Osteoblast (primary cell): Measurements from ENCODE around the gene PCSK5. TPM values are rescaled to one million over a fixed set of nuclear protein-coding genes. Genes with fewer than 3 reads are reported as not detected.
A peak's percentile ranks its signal among the peaks of the same experiment; 100 is the strongest.
"Not testable (repeated sequence)": the region's sequence is repeated elsewhere in the genome, so short reads cannot be mapped to it uniquely, and the experiment has no call there.

Source experiments
- DNase-seq: peaks from one replicate; pipeline ENCODE4 v3.0.0; 2011; ENCODE audit warnings: low spot score, mixed read lengths; ENCODE audit not compliant: insufficient read length; ENCODE audit errors: missing footprints
- H2AFZ ChIP-seq: 2 replicates; pipeline ENCODE4 v1.6.0; 2011; ENCODE audit warnings: mild to moderate bottlenecking, low read length
- H3K27ac ChIP-seq: 2 replicates; pipeline ENCODE4 v1.5.1; 2011; ENCODE audit warnings: mild to moderate bottlenecking, low read depth, low read length, moderate library complexity
- H3K27me3 ChIP-seq: 2 replicates; pipeline ENCODE4 v1.6.0; 2012; ENCODE audit warnings: mild to moderate bottlenecking, control low read depth, inconsistent platforms, low read length, moderate library complexity; ENCODE audit not compliant: insufficient read depth
- H3K36me3 ChIP-seq: 2 replicates; pipeline ENCODE4 v1.5.1; 2011; ENCODE audit warnings: mild to moderate bottlenecking, low read length, control low read depth, moderate library complexity; ENCODE audit not compliant: insufficient read depth
- H3K4me1 ChIP-seq: 2 replicates; pipeline ENCODE4 v1.5.1; 2011; ENCODE audit warnings: mild to moderate bottlenecking, low read length, control low read depth, moderate library complexity; ENCODE audit not compliant: insufficient read depth
- H3K4me2 ChIP-seq: 2 replicates; pipeline ENCODE4 v1.6.0; 2011; ENCODE audit warnings: mild to moderate bottlenecking, low read length; ENCODE audit not compliant: insufficient read depth
- H3K4me3 ChIP-seq: fragments of 200-600 bp; sonication (generic); 3 replicates; pipeline ENCODE4 v1.5.1; 2012; ENCODE audit warnings: mild to moderate bottlenecking, low read length, inconsistent platforms; ENCODE audit not compliant: insufficient read depth
- H3K79me2 ChIP-seq: 2 replicates; pipeline ENCODE4 v1.6.0; 2012; ENCODE audit warnings: mild to moderate bottlenecking, low read length, control low read depth, inconsistent platforms; ENCODE audit not compliant: insufficient read depth
- H3K9me3 ChIP-seq: 2 replicates; pipeline ENCODE4 v1.5.1; 2011; ENCODE audit warnings: low read depth, low read length, control low read depth
- H4K20me1 ChIP-seq: 2 replicates; pipeline ENCODE4 v1.6.0; 2012; ENCODE audit warnings: mild to moderate bottlenecking, low read length, control low read depth; ENCODE audit not compliant: insufficient read depth
- CTCF ChIP-seq: IDR thresholded peaks from 2 replicates; pipeline ENCODE4 v1.5.1; 2011; ENCODE audit warnings: mild to moderate bottlenecking, low read depth, low read length, moderate library complexity; ENCODE audit errors: extremely low read depth
- total RNA-seq: library from RNA; depleted of rRNA; stranded (reverse); fragments of >200 nt; gene quantifications from 2 replicates; pipeline ENCODE4 v1.2.3, GENCODE V29; 2012

PCSK5 gene
- total RNA-seq, 1 donor: 14.5 TPM

- no peaks in the 10 kb centered on the region for H3K27me3 ChIP-seq
- no peak for DNase-seq
- H3K36me3 ChIP-seq: no peaks in the 10 kb centered on the region
- H2AFZ ChIP-seq: no peak overlapping the region
- no peaks in the 10 kb centered on the region for H3K4me1 ChIP-seq
- H3K4me2 ChIP-seq: no peak overlapping the region
- no peak for TF ChIP-seq CTCF
- H3K4me3 ChIP-seq: no peak overlapping the region
- no peaks in the 10 kb centered on the region for H3K79me2 ChIP-seq
- no peak overlapping the region for H3K27ac ChIP-seq
- no peaks in the 10 kb centered on the region for H3K9me3 ChIP-seq
- H4K20me1 ChIP-seq: no peaks in the 10 kb centered on the region
These were observed 423.8 kb downstream of the PCSK5 start for GRCh38 chr9:76314321-76314720.

GRCh38 chr9:76316069-76316468 lies 425.6 kb downstream of the PCSK5 start:
- Histone ChIP-seq H4K20me1 (no peaks in the 10 kb centered on the region), H3K4me3 (no peak overlapping the region), H3K4me2 (no peak overlapping the region), H3K9me3 (no peaks in the 10 kb centered on the region), H2AFZ (no peak overlapping the region), H3K27me3 (no peaks in the 10 kb centered on the region), H3K79me2 (no peaks in the 10 kb centered on the region), H3K36me3 (no peaks in the 10 kb centered on the region), H3K27ac (no peak overlapping the region), H3K4me1 (no peaks in the 10 kb centered on the region)
- no peak for TF ChIP-seq CTCF
- DNase-seq: no peak

GRCh38 chr9:76319466-76319865 lies 429.0 kb downstream of the PCSK5 start:
- H3K27ac ChIP-seq, H3K4me3 ChIP-seq, H3K4me1 ChIP-seq, DNase-seq, H3K79me2 ChIP-seq, H2AFZ ChIP-seq, H3K36me3 ChIP-seq, H3K4me2 ChIP-seq, H3K27me3 ChIP-seq, H3K9me3 ChIP-seq, H4K20me1 ChIP-seq: not testable (repeated sequence)

- Histone ChIP-seq H3K36me3 (no peaks in the 10 kb centered on the region), H2AFZ (peak overlapping the region; percentile 76), H3K4me3 (no peak overlapping the region), H3K4me1 (peaks cover 4% of the 10 kb centered on the region), H4K20me1 (no peaks in the 10 kb centered on the region), H3K27me3 (no peaks in the 10 kb centered on the region), H3K9me3 (no peaks in the 10 kb centered on the region), H3K4me2 (peak overlapping the region; percentile 57), H3K79me2 (no peaks in the 10 kb centered on the region), H3K27ac (no peak overlapping the region)
- peak; percentile 95 for DNase-seq
- no peak for TF ChIP-seq CTCF
These were observed 430.8 kb downstream of the PCSK5 start for GRCh38 chr9:76321195-76321828.
